GM12865 (cell line): ENCODE results near the gene SYS1.

Experiments
- DNase-seq: peaks from one replicate; pipeline ENCODE4 v3.0.0; 2010; ENCODE audit warnings: low read depth
- H3K4me3 ChIP-seq: 2 replicates; pipeline ENCODE4 v1.5.1; 2011; ENCODE audit warnings: mild to moderate bottlenecking, low read depth, low read length, control low read depth
- CTCF ChIP-seq: IDR thresholded peaks from 2 replicates; pipeline ENCODE4 v1.5.1; 2011; ENCODE audit warnings: low read length, control low read depth, low read depth, inconsistent platforms; ENCODE audit not compliant: insufficient read depth; ENCODE audit errors: missing control alignments

Gene SYS1

GRCh38 chr20:45343532-45344167, 19.3 kb upstream of the SYS1 start:
- DNase-seq, result no peak
- H3K4me3 ChIP-seq, result no peak overlapping the region
- no peak for TF ChIP-seq CTCF

GRCh38 chr20:45344168-45344860, 18.6 kb upstream of the SYS1 start:
- TF ChIP-seq CTCF, result no peak
- no peak for DNase-seq
- H3K4me3 ChIP-seq, result no peak overlapping the region

GRCh38 chr20:45345104-45345936, 17.6 kb upstream of the SYS1 start:
- no peak for DNase-seq
- no peak overlapping the region for H3K4me3 ChIP-seq
- TF ChIP-seq CTCF, result no peak

GRCh38 chr20:45346291-45346718, 16.7 kb upstream of the SYS1 start:
- no peak for DNase-seq
- H3K4me3 ChIP-seq, result no peak overlapping the region
- no peak for TF ChIP-seq CTCF

GRCh38 chr20:45346851-45347250, 16.1 kb upstream of the SYS1 start:
- H3K4me3 ChIP-seq, result no peak overlapping the region
- TF ChIP-seq CTCF, result no peak
- no peak for DNase-seq

- TF ChIP-seq CTCF, result no peak
- no peak for DNase-seq
- no peak overlapping the region for H3K4me3 ChIP-seq
These were observed 15.5 kb upstream of the SYS1 start for GRCh38 chr20:45347297-45347935.
